Lung (tissue), 12 donors: ENCODE results near the gene C2orf76. TPM values are rescaled to one million over a fixed set of nuclear protein-coding genes. Genes with fewer than 3 reads are reported as not detected.
"Not testable (repeated sequence)": the region's sequence is repeated elsewhere in the genome, so short reads cannot be mapped to it uniquely, and the experiment has no call there.

ENCODE experiments used
- ATAC-seq: fragments of 200-7000 bp; cut with Tn5 transposase; one replicate; pipeline ENCODE4 v1.9.1; 2020; ENCODE audit warnings: moderate number of reproducible peaks; ENCODE audit not compliant: insufficient read depth, low FRiP score
- DNase-seq, 3 donors: peaks; one replicate each; pipeline ENCODE4 v3.0.0-alpha.2; 2013 to 2017
- H3K27ac ChIP-seq, 2 donors: one replicate each; pipeline ENCODE4 v1.5.1; 2013; ENCODE audit warnings: mild to moderate bottlenecking in 2 of 2, moderate library complexity in 2 of 2, control low read depth in 1 of 2, inconsistent platforms in 1 of 2, low read depth in 1 of 2, low read length in 1 of 2
- H3K27me3 ChIP-seq, 3 donors: one replicate each; pipeline ENCODE4 v1.5.1; 2013; ENCODE audit warnings: low read length in 2 of 3; ENCODE audit not compliant: control insufficient read depth in 3 of 3, insufficient read depth in 3 of 3
- H3K36me3 ChIP-seq, 4 donors: one replicate each; pipeline ENCODE4 v1.5.1; 2013; ENCODE audit warnings: low read length in 4 of 4, mild to moderate bottlenecking in 1 of 4, moderate library complexity in 1 of 4; ENCODE audit not compliant: control insufficient read depth in 4 of 4, insufficient read depth in 4 of 4
- H3K4me1 ChIP-seq, 5 donors: one replicate each; pipeline ENCODE4 v1.5.1; 2013; ENCODE audit warnings: low read length in 5 of 5, mild to moderate bottlenecking in 2 of 5, moderate library complexity in 1 of 5; ENCODE audit not compliant: control insufficient read depth in 5 of 5, insufficient read depth in 5 of 5
- H3K4me3 ChIP-seq: one replicate; pipeline ENCODE4 v1.5.1; 2013; ENCODE audit warnings: mild to moderate bottlenecking, control low read depth, moderate library complexity
- H3K9ac ChIP-seq, 2 donors: one replicate each; pipeline ENCODE4 v1.5.1; 2013; ENCODE audit warnings: low read length in 2 of 2, control low read depth in 1 of 2; ENCODE audit not compliant: insufficient read depth in 1 of 2
- H3K9me3 ChIP-seq, 4 donors: one replicate each; pipeline ENCODE4 v1.5.1; 2013; ENCODE audit warnings: low read length in 3 of 4, mild to moderate bottlenecking in 1 of 4, moderate library complexity in 1 of 4; ENCODE audit not compliant: control insufficient read depth in 4 of 4, insufficient read depth in 3 of 4
- WGBS, 2 donors: extraction: QIAGEN DNeasy Blood & Tissue Kit; methylation state at CpG; one replicate each; pipeline ENCODE4 v1.1.7; 2013; 5-methylcytosine and 5-hydroxymethylcytosine counted together
- polyA plus RNA-seq, 2 donors: library from polyadenylated mRNA; stranded (reverse); fragments of 200-250 nt; gene quantifications; one replicate each; pipeline ENCODE4 v1.2.1, GENCODE V29; 2013
- total RNA-seq, 2 donors: library from RNA; depleted of rRNA in 1 of 2; stranded (reverse); fragments of >200 nt in 1 of 2; gene quantifications; one replicate each; pipeline ENCODE4 v1.2.1, GENCODE V29; 2014 to 2021
- TF ChIP-seq, protein P1 (sequence below): IDR thresholded peaks from 2 replicates; pipeline ENCODE4 v1.5.1; 2012; ENCODE audit warnings: mild to moderate bottlenecking; ENCODE audit errors: control extremely low read depth, extremely low read depth
- donor health status: control.
- donor health status: control.
- donor health status: Bipolar disorder and iron deficiency.
- donor health status: healthy.
- donor health status: DM: yes; HTN: yes; CAD: no.

Gene C2orf76
- total and polyA plus RNA-seq, 4 donors, result 9.1 to 24.6 (median 17.3) TPM

DNA sequence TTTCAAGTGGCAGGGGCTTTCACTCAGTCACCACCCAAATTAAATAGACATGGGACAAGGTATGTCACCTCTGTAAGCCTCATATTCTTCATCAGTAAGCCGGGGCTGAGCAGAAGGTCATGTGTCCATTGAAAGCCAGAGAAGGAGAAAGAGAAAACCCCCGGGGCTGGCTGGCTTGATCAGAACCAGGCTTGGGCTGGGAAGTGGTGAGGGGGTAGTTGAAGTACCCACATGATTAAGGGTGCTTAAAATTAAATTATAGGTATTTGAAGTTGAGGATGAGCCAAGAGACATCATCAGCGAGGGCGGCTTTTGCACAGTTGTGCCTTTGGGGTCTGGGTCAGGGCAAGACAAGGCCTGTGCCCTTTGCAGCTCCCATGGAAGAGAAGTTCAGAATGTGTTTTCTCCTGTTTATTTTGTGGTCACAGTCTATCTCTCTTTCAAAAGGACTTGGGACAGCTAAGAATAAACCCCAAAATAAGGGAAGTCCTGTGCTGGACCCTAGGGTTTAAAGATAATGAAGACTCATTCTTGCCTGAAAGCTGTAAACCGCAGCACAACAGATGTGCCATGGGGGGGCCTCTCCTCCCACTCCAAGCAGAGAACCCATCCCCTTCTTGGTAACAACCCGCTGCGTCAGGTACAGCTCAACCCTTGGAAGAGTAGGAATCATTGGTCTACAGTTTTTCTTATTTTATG is 10.8 kb upstream of the C2orf76 start:
- Histone ChIP-seq H3K4me3 (no peak overlapping the region), H3K9ac (no peak overlapping the region), H3K27ac (no peak overlapping the region), H3K9me3 (peaks cover 0 to 10% (median 0%) of the 10 kb centered on the region in 4 donors), H3K27me3 (no peaks in the 10 kb centered on the region), H3K36me3 (peaks cover 7 to 14% (median 12%) of the 10 kb centered on the region in 4 donors), H3K4me1 (no peaks in the 10 kb centered on the region)
- no peak for ATAC-seq
- 83 to 85% methylated on average over 7 of the region's 7 CpGs for WGBS, 2 donors
- TF ChIP-seq, protein P1, sequence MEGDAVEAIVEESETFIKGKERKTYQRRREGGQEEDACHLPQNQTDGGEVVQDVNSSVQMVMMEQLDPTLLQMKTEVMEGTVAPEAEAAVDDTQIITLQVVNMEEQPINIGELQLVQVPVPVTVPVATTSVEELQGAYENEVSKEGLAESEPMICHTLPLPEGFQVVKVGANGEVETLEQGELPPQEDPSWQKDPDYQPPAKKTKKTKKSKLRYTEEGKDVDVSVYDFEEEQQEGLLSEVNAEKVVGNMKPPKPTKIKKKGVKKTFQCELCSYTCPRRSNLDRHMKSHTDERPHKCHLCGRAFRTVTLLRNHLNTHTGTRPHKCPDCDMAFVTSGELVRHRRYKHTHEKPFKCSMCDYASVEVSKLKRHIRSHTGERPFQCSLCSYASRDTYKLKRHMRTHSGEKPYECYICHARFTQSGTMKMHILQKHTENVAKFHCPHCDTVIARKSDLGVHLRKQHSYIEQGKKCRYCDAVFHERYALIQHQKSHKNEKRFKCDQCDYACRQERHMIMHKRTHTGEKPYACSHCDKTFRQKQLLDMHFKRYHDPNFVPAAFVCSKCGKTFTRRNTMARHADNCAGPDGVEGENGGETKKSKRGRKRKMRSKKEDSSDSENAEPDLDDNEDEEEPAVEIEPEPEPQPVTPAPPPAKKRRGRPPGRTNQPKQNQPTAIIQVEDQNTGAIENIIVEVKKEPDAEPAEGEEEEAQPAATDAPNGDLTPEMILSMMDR, result no peak
- no peak for DNase-seq

DNA sequence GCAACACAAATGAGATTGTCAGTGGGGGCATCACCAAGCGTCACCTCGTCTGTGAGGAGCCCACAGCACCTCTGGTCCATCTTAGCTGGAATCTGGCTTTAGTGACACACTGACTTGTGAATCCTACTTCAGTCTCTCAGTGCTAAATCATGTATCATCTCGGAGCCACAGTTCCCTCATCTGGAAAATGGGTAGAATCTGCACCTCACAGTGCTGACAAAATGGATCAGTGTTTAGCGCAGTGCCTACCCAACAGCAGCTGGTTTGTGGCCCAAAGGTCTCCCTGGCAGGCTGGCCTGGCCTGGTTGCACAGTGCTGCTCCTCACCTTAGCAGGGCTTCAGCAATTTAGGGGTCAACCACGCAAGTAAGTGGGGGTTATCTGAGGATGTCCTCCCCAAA is 10.2 kb upstream of the C2orf76 start:
- H3K9ac ChIP-seq, result no peak overlapping the region
- no peak overlapping the region for H3K4me3 ChIP-seq
- H3K36me3 ChIP-seq, result peaks cover 11 to 20% (median 15%) of the 10 kb centered on the region in 4 donors
- H3K9me3 ChIP-seq, result peaks cover 0 to 11% (median 0%) of the 10 kb centered on the region in 4 donors
- WGBS, 2 donors, result 94 to 96% methylated on average over 5 of the region's 5 CpGs
- H3K4me1 ChIP-seq, result no peaks in the 10 kb centered on the region
- no peak overlapping the region for H3K27ac ChIP-seq
- ATAC-seq, result no peak
- TF ChIP-seq, protein P1, result no peak
- H3K27me3 ChIP-seq, result no peaks in the 10 kb centered on the region
- no peak for DNase-seq

DNA sequence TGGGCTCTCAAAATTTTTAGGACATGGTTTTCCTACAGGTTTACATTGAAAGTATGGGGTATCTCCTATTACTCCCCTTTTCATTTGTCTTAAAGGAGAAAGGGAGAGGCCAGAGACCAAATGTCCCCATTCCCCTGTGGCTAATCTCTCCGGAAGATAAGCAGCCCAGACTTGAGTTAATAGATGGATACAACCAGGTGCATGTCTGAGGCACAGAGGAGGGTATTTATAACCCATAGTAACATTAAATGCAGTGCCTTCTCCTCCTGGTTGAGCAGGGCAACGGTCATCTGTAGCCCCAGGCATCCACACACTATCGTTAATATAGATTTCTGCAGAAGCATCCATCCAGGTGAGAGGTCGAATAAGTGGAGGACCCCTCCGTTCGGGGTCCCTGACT is 9.8 kb upstream of the C2orf76 start:
- WGBS, 2 donors, result 93 to 95% methylated on average over 6 of the region's 6 CpGs
- not testable (repeated sequence) for H3K4me1 ChIP-seq, H3K27me3 ChIP-seq, H3K4me3 ChIP-seq, DNase-seq, H3K27ac ChIP-seq, ATAC-seq, H3K9ac ChIP-seq
- H3K36me3 ChIP-seq, result peaks cover 11 to 24% (median 18%) of the 10 kb centered on the region in 4 donors
- H3K9me3 ChIP-seq, result peaks cover 0 to 11% (median 0%) of the 10 kb centered on the region in 4 donors

DNA sequence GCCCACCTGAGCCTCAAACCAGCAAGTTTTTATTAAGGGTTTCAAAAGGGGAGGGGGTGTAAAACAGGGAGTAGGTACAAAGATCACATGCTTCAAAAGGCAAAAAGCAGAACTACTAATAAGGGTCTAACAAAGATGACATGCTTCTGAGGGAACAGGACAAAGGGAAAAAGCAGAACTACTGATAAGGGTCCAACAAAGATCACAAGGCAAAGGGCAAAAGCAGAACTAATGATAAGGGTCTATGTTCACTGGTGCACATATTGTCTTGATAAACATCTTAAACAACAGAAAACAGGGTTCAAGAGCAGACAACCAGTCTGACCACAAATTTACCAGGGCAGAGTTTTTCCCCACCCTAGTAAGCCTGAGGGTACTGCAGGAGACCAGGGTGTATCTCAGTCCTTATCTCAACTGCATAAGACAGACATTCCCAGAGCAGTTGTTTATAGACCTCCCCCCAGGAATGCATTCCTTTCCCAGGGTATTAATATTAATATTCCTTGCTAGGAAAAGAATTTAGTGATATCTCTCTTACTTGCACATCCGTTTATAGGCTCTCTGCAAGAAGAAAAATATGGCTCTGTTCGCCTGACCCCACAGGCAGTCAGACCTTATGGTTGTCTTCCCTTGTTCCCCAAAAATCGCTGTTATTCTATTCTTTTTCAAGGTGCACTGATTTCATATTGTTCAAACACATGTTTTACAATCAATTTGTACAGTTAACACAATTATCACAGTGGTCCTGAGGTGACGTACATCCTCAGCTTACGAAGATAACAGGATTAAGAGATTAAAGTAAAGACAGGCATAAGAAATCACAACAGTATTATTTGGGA is 7.5 kb upstream of the C2orf76 start:
- not testable (repeated sequence) for H3K27me3 ChIP-seq, H3K9ac ChIP-seq, H3K27ac ChIP-seq, DNase-seq, H3K4me3 ChIP-seq, H3K4me1 ChIP-seq, ATAC-seq
- Histone ChIP-seq H3K9me3 (peaks cover 0 to 11% (median 0%) of the 10 kb centered on the region in 4 donors), H3K36me3 (peaks cover 25 to 34% (median 29%) of the 10 kb centered on the region in 4 donors)
- WGBS, 2 donors, result 97 to 99% methylated on average over 5 of the region's 5 CpGs
